ENCODE results near the gene PNCK. TPM values are rescaled to one million over a fixed set of nuclear protein-coding genes. Genes with fewer than 3 reads are reported as not detected.

PNCK gene
- total RNA-seq, 1 experiment from 2014 or later: 0.60 TPM

DNA sequence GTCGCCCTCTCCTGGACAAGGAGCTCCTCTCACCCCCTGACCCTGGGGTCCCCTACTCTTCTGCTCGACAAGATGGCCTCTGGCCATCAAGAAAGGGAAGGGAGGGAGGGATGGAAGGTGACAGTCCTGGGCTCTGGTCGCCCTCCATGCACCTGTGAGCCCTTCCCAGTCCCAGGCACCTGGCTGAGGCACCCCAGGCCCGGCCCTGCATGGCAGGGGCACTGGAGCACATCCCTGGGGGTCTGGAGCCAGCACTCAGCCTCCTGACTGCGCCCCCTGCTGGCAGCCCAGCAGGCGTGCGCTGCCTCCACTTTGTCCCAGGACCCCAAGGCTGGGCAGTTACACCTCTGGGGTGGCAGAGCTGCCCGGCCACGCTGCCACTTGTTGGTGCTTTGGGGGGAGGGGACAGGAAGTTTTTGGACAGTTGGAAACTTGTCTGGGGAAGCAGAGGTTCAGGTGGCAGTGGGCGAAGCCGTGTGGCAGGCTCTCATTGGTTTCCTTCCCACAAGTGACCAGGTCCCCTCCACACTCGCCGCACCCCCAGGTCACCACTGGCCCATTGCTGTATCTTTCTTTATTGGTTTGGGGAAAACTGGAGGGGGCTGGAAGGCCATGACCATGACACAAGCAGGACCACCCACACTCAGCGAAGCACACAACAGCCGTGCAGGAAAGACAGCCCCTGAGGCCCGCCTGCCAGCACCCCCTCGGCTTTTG is 4.3 kb downstream of the PNCK start:
- CTCF ChIA-PET: interaction anchor here (0.6 to 2.1 kb wide), 7 partner anchors 26 to 320 kb away, joined by 3 to 17 read pairs (median 3); no protein-coding TSS in a partner anchor
- POLR2A ChIA-PET (ENCODE audit: low non-redundant PET): no interaction called here

DNA sequence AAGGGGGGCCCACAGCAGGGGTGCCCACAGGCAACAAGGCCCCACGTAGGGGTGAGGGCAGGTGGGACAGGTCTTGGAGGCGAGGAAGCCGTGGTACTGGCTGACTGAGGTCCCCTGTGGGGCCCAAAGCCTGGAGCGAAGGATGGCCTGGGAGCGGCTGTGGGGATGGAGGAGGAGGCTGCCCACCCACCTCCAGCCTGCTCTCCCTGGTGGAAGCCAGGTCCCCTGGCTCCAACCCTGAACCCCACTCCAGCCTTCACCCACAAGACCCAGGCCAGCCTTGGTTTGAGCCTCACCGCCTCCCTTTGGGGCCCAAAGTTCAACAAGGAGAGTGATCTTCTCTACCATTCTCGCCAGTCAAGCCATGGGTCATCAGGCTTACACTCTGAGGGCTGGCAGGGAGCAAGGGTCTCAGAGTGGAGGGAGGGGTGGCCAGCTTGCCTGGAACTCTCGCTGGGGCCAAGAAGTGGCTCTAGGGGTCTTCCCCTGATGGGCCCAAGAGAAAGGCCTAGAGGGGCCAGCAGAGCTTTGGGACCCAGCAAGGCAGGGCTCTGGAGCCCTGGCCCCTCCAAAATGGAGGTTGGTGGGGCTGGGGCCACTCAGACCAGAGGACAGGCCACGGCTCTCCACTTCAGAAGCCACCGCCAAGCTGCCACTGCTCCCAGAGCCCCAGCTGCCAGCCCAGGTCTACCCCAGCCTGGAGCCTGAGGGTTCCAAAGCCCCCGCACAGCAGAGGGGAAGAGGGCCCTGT is 5.0 kb downstream of the PNCK start:
- Histone ChIP-seq H3K4me1 (ENCODE audit: insufficient read depth, low read length, poor library complexity, severe bottlenecking) (no peaks in the 10 kb centered on the region), H3K27me3 (replicated peaks; ENCODE audit: insufficient read depth, low read depth, low read length, poor library complexity) (no peaks in the 10 kb centered on the region), H3K27ac (ENCODE audit: low read depth, low read length, poor library complexity, severe bottlenecking) (no peak overlapping the region), H3K9me3 (ENCODE audit: low read depth, low read length, poor library complexity, severe bottlenecking) (no peaks in the 10 kb centered on the region), H3K4me3 (ENCODE audit: low read depth, low read length, poor library complexity, severe bottlenecking) (no peak overlapping the region), H3K36me3 (ENCODE audit: insufficient read depth, low read length, poor library complexity, severe bottlenecking) (no peaks in the 10 kb centered on the region)
- TF ChIP-seq EZH2 (IDR thresholded peaks at IDR 0.05; ENCODE audit: borderline replicate concordance, low read depth, low read length, poor library complexity, severe bottlenecking) (no peak), CTCF (conservative IDR thresholded peaks at IDR 0.05; ENCODE audit: low read depth, low read length) (no peak)
- DNase-seq (ENCODE audit: low spot score): no peak
- CTCF ChIA-PET: interaction anchor here (0.6 to 2.1 kb wide), 12 partner anchors 10 to 321 kb away, joined by 3 to 17 read pairs (median 4); no protein-coding TSS in a partner anchor
- POLR2A ChIA-PET (ENCODE audit: low non-redundant PET): no interaction called here
- intact Hi-C loops (cut with micrococcal nuclease; ENCODE audit: unreplicated experiment): loop anchor here (1.0 to 10.0 kb wide), 4 partner anchors 21 to 711 kb away; partner anchors contain the start of gene DUSP9
- no TSS peak for BruUV-seq (replicated peaks)

More for the DNA sequence above, 4.3 kb downstream of the PNCK start:
- Histone ChIP-seq H3K36me3 (ENCODE audit: insufficient read depth, low read length, poor library complexity, severe bottlenecking) (no peaks in the 10 kb centered on the region), H3K27me3 (replicated peaks; ENCODE audit: insufficient read depth, low read depth, low read length, poor library complexity) (no peaks in the 10 kb centered on the region), H3K27ac (ENCODE audit: low read depth, low read length, poor library complexity, severe bottlenecking) (no peak overlapping the region), H3K4me1 (ENCODE audit: insufficient read depth, low read length, poor library complexity, severe bottlenecking) (no peaks in the 10 kb centered on the region), H3K4me3 (ENCODE audit: low read depth, low read length, poor library complexity, severe bottlenecking) (no peak overlapping the region), H3K9me3 (ENCODE audit: low read depth, low read length, poor library complexity, severe bottlenecking) (no peaks in the 10 kb centered on the region)
- TF ChIP-seq CTCF (conservative IDR thresholded peaks at IDR 0.05; ENCODE audit: low read depth, low read length): peak; percentile 88
- TF ChIP-seq EZH2 (IDR thresholded peaks at IDR 0.05; ENCODE audit: borderline replicate concordance, low read depth, low read length, poor library complexity, severe bottlenecking): no peak
- intact Hi-C loops (cut with micrococcal nuclease; ENCODE audit: unreplicated experiment): loop anchor here (2.0 to 10.0 kb wide), 3 partner anchors 115 to 712 kb away; no protein-coding TSS in a partner anchor
- DNase-seq (ENCODE audit: low spot score): peak; percentile 43
- no TSS peak for BruUV-seq (replicated peaks)

DNA sequence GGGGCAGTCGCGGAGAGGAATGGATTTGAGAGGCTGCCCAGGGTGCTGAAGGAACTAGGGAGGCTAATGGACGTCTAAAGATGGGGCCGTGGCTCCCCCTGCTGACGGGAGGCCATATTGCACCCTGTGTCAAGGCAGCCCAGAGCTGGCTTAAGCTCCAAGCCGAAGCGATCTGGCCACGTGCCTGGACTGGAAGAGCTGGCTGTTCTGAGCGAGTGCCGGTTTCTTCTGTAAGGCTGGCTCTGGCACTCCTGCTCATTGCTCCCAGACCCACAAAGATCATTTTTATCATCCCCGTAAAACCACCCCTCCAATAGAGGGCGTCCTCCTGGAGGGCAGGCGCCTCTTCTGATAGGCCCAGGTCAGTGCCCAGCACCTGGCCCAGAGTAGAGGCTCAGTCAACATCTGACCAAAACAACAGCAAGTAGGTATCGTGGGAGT is 5.6 kb downstream of the PNCK start:
- no peak for TF ChIP-seq EZH2 (IDR thresholded peaks at IDR 0.05; ENCODE audit: borderline replicate concordance, low read depth, low read length, poor library complexity, severe bottlenecking)
- TF ChIP-seq CTCF (conservative IDR thresholded peaks at IDR 0.05; ENCODE audit: low read depth, low read length): peak; percentile 86
- peak overlapping the region; percentile 38 for H3K4me3 ChIP-seq (ENCODE audit: low read depth, low read length, poor library complexity, severe bottlenecking)
- POLR2A ChIA-PET (ENCODE audit: low non-redundant PET): no interaction called here
- no peak overlapping the region for H3K27ac ChIP-seq (ENCODE audit: low read depth, low read length, poor library complexity, severe bottlenecking)
- BruUV-seq (replicated peaks): no TSS peak
- intact Hi-C loops (cut with micrococcal nuclease; ENCODE audit: unreplicated experiment): loop anchor here (1.0 to 10.0 kb wide), 5 partner anchors 21 to 711 kb away; partner anchors contain the start of gene DUSP9
- CTCF ChIA-PET: interaction anchor here (0.6 to 2.1 kb wide), 8 partner anchors 9 to 129 kb away, joined by 3 to 17 read pairs (median 4); no protein-coding TSS in a partner anchor
- H3K27me3 ChIP-seq (replicated peaks; ENCODE audit: insufficient read depth, low read depth, low read length, poor library complexity): no peaks in the 10 kb centered on the region
- no peaks in the 10 kb centered on the region for H3K36me3 ChIP-seq (ENCODE audit: insufficient read depth, low read length, poor library complexity, severe bottlenecking)
- no peaks in the 10 kb centered on the region for H3K4me1 ChIP-seq (ENCODE audit: insufficient read depth, low read length, poor library complexity, severe bottlenecking)
- no peaks in the 10 kb centered on the region for H3K9me3 ChIP-seq (ENCODE audit: low read depth, low read length, poor library complexity, severe bottlenecking)
- DNase-seq (ENCODE audit: low spot score): peak; percentile 88

All from A673 (cell line).